HEK293T (cell line): ENCODE data around the gene SDR42E2.

Experiments used
- BHLHE40 ChIP-seq: fragments of 450-650 bp; IDR thresholded peaks from 2 replicates; pipeline ENCODE4 v1.6.1; 2016; ENCODE audit warnings: mild to moderate bottlenecking, moderate library complexity, borderline replicate concordance
- CTBP1 ChIP-seq: fragments of 450-650 bp; IDR thresholded peaks from 2 replicates; pipeline ENCODE4 v1.6.1; 2016; ENCODE audit warnings: borderline replicate concordance
- FOXA1 ChIP-seq: fragments of 450-650 bp; IDR thresholded peaks from 2 replicates; pipeline ENCODE4 v1.6.1; 2016; ENCODE audit warnings: mild to moderate bottlenecking
- FOXK2 ChIP-seq: fragments of 450-650 bp; IDR thresholded peaks from 2 replicates; pipeline ENCODE4 v1.6.1; 2016; ENCODE audit warnings: mild to moderate bottlenecking
- FOXM1 ChIP-seq: fragments of 450-650 bp; IDR thresholded peaks from 2 replicates; pipeline ENCODE4 v1.6.1; 2017; ENCODE audit warnings: mild to moderate bottlenecking, borderline replicate concordance
- LEF1 ChIP-seq: fragments of 450-650 bp; IDR thresholded peaks from 2 replicates; pipeline ENCODE4 v1.6.1; 2017; ENCODE audit warnings: mild to moderate bottlenecking, borderline replicate concordance
- SUZ12 ChIP-seq: fragments of 450-650 bp; IDR thresholded peaks from 2 replicates; pipeline ENCODE4 v1.6.1; 2016; ENCODE audit warnings: mild to moderate bottlenecking
- ZNF384 ChIP-seq: fragments of 450-650 bp; IDR thresholded peaks from 2 replicates; pipeline ENCODE4 v1.6.1; 2016
- TF ChIP-seq, protein P1 (sequence below): fragments of 450-650 bp; IDR thresholded peaks from 2 replicates; pipeline ENCODE4 v1.6.1; 2016

DNA sequence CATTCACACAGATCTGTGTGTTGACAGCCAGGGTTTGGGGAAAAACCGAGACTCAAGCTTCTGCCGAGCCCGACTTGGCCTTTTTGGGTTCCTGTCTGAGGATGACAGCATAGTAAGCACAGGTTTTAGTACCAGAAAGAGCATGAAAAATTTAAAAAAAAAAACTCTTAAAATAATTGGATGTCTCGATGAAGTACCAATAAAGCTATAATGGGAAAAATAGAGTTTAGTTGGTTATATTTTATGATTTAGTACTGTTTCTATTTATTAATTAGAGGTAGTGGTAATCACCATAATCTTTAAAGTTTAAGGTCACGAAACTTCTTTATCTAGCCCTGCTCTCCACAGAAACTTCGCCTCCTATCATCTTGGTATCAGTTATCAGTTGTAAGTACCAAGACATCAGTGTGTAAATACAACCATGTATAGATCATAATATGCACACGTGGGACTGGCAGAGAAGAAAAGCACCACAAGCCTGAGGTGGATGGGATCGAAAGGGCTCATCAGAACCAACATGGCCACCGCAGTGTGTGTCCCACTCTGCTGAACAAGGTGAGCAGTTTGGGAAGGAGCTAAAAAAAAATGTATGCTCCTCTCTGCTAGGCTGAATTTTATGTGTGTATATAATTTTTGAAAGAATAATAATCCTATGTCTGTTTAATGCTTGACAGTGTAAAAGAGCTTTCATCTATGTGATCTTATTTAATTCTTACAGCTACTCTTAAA, 29.4 kb downstream of the SDR42E2 start:
- no peak for TF ChIP-seq FOXM1
- TF ChIP-seq, protein P1, sequence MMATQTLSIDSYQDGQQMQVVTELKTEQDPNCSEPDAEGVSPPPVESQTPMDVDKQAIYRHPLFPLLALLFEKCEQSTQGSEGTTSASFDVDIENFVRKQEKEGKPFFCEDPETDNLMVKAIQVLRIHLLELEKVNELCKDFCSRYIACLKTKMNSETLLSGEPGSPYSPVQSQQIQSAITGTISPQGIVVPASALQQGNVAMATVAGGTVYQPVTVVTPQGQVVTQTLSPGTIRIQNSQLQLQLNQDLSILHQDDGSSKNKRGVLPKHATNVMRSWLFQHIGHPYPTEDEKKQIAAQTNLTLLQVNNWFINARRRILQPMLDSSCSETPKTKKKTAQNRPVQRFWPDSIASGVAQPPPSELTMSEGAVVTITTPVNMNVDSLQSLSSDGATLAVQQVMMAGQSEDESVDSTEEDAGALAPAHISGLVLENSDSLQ = no peak
- no peak for TF ChIP-seq SUZ12
- TF ChIP-seq FOXK2 = no peak
- TF ChIP-seq LEF1 = no peak
- no peak for TF ChIP-seq FOXA1
- no peak for TF ChIP-seq CTBP1
- TF ChIP-seq ZNF384 = no peak
- TF ChIP-seq BHLHE40 = no peak
